NCI-H524 treated with DMSO at 0.1 percent for 48 hours (cell line): ENCODE data around the gene GPR78.
"Not testable (repeated sequence)": the region's sequence is repeated elsewhere in the genome, so short reads cannot be mapped to it uniquely, and the experiment has no call there.

Experiments
- DNase-seq: peaks from one replicate; lab custom pipeline; 2025; lab: John Stamatoyannopoulos, UW

Gene GPR78

DNA sequence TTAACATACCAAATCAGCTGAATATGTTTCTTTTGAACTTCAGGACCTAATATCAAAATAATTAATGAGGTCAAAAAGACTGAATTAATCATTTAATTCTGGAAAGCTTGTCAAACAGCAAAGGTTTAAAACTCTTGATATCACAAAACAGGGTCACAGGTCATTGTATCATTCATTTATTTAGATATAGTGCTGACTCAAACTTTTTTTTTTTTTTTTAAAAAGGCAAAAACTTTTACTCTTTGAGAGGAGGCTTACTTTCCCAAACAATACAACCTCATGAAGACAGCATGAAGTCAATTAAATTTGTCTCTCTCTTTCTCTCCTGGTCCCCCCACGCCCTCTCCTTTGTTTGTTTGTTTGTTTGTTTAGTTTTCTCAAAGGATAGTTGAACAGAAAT is 15.6 kb upstream of the GPR78 start:
- DNase-seq, result no peak

DNA sequence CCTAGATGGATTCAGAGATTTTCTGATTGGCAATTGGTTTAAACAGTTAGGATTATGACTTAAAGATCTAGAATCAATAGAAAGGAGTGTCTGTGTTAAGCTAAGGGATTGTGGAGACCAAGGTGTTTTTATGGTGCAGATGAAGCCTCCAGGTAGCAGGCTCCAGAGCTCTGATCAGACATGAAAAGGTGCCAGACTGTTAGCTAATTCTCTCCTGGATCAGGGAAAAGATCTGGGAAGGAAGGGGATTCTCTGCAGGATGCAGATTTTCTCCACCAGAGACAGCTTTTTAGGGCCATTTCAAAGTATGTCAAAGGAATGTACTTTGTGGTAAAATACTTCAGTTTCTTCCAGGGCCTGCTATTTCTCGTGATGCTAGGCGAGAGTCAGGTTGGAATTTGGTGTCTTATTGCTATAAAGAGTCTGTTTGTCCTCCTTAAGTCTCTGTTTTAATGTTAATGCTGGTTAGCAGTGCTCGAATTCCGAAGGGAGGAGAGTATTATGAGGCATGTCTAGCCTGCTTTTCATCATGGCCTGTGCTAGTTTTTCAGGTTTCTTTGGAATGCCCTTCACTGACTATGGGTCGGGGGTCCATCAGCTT is 12.0 kb upstream of the GPR78 start:
- DNase-seq, result no peak

GRCh38 chr4:8570201-8570600 is 10.0 kb upstream of the GPR78 start:
- DNase-seq, result no peak

GRCh38 chr4:8571702-8572685 is 8.2 kb upstream of the GPR78 start:
- no peak for DNase-seq

DNA sequence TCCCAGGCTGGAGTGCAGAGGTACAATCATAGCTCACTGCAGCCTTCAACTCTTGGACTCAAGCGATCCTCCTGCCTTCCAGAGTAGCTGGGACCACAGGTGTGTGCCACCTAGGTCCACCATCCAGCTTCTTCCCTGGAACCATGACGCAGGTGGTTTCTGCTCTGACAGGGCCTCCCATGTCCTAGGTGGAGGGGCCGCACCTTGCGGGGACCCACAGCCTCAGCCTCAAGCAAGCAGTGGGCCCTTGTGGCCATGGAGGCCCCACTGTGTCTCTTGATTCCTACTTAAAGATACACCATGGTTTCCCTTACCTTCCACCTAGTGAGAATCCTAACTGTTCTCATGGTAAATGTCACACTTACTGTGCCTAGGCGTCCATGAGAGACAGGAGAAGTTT is 6.9 kb upstream of the GPR78 start:
- DNase-seq, result no peak

DNA sequence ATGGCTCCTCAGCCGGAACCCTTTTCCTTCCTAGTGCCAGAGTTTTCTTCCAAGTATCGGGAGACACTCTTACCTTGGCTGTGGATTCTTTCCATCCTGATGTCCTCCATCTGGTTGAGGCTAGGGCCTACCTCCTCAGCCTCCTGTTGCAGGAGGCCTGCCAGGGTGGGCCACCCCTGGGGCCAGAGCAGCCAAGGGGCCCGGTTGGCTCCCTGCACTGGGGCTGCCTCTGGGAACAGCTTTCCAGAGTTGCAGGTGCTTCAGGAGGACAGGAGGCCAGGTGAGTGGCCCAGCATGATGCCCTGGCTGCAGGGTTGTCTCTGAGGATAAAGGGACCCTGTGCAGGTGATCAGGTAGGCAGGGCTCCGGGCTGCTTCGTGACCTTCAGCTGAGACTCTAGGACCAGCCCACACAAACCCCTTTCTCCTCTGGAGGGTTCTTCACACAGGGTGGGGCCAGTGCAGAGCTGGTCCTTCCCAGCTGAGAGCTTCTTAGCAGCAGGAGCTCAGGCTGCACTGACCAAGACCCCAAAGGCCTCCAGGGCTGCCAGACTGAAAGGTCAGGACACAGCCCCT is 5.3 kb upstream of the GPR78 start:
- no peak for DNase-seq

GRCh38 chr4:8575457-8575856 is 4.7 kb upstream of the GPR78 start:
- no peak for DNase-seq

DNA sequence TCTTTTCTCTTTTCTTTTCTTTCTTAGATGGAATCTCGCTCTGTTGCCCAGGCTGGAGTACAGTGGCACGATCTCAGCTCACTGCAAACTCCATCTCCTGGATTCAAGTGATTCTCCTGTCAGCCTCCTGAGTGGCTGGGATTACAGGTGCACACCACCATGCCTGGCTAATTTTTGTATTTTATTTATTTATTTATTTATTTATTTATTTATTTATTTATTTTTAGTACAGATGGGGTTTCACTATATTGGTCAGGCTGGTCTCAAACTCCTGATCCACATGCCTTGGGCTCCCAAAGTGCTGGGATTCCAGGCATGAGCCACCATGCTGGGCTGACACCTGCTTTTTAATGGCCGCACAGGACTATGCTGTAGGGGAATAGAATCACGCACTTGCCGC is 3.6 kb upstream of the GPR78 start:
- DNase-seq, result not testable (repeated sequence)

DNA sequence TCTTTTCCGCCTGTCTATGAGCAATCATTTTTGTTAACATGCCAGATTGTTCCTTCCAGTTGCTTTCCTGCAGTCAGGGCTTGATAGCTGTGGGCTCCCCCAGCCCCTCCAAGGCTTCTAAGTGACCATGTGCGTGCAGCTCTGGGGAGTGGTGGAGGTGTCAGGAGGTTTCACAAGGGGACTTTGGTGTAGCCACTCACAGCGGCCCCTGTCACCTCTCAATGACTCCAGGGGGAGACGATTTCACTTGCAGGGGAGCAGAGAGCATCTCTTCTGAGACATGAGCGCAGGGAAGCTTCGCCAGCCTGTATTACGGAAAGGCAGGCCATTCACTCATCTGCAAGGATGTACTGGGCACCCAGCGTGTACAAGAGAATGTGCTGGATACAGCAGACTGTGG is 3.1 kb upstream of the GPR78 start:
- DNase-seq, result no peak

GRCh38 chr4:8577972-8578371 is 2.2 kb upstream of the GPR78 start:
- no peak for DNase-seq

DNA sequence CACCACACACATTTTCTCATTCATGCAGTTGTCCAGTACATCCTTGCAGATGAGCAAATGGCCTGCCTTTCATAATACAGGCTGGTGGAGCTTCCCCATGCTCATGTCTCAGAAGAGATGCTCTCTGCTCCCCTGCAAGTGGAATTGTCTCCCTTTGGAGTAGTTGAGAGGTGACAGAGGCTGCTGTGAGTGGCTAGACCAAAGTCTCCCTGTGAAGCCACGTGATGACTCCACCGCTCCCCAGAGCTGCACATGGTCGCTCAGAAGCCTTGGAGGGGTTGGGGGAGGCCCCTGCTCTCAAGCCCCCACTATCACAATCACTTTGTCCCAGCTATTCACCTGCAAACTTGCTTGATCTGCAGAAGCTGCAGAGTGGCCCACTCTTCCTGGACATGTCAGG is 1.5 kb upstream of the GPR78 start:
- no peak for DNase-seq

DNA sequence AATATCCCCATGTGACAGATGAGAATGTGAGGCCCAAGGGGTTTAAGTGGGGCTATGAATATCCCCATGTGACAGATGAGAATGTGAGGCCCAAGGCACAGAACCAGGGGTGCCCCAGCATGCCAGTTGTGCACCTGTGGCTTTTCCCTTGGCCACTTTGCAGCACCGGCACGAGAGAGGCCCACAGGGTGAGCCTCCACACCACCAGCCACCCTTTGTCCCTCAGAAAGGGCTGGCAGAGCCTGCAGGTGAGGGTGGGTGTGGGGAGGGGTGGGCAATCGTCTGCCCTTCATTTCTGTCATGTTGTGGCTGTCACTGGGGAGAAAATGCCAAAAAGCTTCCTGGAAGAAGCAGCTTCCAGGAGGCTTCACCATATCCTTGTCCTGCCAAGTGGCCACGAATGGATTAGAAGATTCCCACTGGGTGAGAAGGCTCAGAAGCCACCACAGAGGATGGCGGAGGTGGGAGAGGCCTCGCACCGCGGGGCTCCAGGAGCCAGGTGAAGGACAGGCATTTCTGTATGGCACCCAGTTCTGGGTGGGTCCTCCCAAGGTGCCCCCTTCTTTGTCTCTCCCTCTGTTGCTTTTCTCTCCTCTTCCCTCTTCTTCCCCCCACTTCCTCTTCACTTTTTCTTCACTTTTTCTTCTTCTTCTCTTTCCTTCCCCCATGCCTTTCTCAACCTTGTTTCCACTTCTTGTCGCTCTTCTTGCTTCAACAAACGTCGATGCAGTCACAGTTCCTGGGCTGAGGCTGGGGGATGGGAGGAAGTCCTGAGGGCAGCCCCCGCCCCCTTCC is 469 bp upstream of the GPR78 start:
- DNase-seq, result no peak

DNA sequence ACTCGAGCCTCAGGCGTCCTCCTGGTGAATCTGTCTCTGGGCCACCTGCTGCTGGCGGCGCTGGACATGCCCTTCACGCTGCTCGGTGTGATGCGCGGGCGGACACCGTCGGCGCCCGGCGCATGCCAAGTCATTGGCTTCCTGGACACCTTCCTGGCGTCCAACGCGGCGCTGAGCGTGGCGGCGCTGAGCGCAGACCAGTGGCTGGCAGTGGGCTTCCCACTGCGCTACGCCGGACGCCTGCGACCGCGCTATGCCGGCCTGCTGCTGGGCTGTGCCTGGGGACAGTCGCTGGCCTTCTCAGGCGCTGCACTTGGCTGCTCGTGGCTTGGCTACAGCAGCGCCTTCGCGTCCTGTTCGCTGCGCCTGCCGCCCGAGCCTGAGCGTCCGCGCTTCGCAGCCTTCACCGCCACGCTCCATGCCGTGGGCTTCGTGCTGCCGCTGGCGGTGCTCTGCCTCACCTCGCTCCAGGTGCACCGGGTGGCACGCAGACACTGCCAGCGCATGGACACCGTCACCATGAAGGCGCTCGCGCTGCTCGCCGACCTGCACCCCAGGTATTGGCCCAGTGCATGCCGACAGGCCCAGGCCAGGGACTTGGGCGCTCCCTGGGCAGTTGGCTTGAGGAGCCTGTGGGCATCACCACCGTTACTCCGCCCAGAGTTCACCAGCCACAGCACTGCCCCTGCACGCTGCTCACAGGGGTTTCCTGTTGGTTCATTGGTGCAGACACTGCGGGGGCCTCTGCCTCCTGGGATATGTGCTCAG is 1.1 kb downstream of the GPR78 start:
- DNase-seq, result no peak

GRCh38 chr4:8582016-8582415 is 1.8 kb downstream of the GPR78 start:
- DNase-seq, result no peak

GRCh38 chr4:8582436-8582835 is 2.2 kb downstream of the GPR78 start:
- DNase-seq, result no peak

DNA sequence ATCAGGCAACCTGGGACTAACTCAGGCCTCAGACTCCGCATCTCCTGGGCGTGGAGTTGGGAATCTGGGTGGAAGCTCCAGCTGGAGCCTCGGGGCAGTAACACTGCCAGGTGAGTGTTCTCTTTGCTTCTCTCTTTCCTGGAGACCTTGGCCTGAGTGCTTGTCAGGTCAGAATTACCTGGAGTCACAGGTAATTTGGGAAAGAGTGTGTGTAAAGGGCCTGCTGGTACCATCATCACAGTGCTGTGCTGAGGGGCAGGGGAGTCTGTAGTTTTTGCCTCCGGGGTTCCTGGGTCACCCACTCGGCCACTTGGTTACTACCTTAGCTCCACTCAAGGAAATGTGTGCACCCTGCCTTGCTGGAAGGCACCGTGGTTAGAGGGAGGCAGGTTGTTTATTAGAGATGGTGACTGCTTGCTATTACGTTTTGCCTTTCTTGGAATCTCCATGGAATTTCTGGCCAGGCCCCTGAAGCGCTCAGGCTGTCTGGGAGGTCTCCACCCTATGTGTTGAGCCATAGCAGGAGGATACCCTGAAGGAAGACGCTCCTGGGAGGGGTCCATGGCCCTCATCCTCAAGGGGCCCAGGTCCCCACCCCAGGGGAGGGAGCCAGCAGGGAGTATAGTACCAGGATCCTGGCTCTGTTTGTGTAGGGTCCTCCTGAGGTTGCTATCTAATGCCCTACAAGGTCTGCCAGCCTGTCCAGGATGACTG is 2.9 kb downstream of the GPR78 start:
- DNase-seq, result no peak

GRCh38 chr4:8583655-8584025 is 3.4 kb downstream of the GPR78 start:
- no peak for DNase-seq

- DNase-seq, result no peak
These were observed 5.0 kb downstream of the GPR78 start for GRCh38 chr4:8585186-8585585.

GRCh38 chr4:8585721-8586212 is 5.6 kb downstream of the GPR78 start:
- no peak for DNase-seq

DNA sequence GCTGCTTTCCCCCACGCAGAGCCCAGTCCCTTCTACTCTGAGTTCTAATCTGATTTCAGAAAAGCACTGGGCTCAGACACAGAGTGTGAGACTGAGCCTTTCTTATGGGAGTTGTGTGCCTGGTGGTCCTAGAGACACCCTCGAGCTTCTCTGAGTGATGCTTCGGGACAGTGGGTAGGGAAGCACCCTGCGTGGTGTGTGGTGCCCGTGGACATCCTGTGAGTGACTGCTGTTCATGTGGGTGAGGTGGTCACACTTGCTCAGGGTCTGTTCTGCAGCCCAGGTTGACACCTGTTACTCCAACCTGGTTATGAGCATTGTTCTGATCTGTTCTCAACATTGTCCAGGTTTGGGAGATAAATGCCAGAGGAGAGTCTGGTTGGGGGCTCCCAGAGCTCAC is 6.1 kb downstream of the GPR78 start:
- DNase-seq, result no peak
